SK-N-SH treated with all-trans-retinoic acid at 6 μM for 48 hours (cell line): ENCODE data around the gene LAPTM5.

ENCODE experiments used
- ATAC-seq: fragments of 200-7000 bp; cut with Tn5 transposase; 3 replicates; pipeline ENCODE4 v1.9.1; 2020; ENCODE audit warnings: mild to moderate bottlenecking, moderate library complexity
- ARNTL ChIP-seq: fragments of 450-650 bp; formaldehyde crosslinking; IDR thresholded peaks from 2 replicates; pipeline ENCODE4 v1.5.0; 2020; ENCODE audit warnings: low read depth, mild to moderate bottlenecking, moderate library complexity, borderline replicate concordance
- BACH2 ChIP-seq: fragments of 250-450 bp; sonication (Bioruptor Pico); IDR thresholded peaks from 2 replicates; pipeline ENCODE4 v1.9.0; 2021; ENCODE audit warnings: mild to moderate bottlenecking, borderline replicate concordance
- CSDC2 ChIP-seq: fragments of 250-450 bp; sonication (Bioruptor Pico); IDR thresholded peaks from 2 replicates; pipeline ENCODE4 v1.5.0; 2020; ENCODE audit warnings: mild to moderate bottlenecking, moderate library complexity
- ESRRG ChIP-seq: fragments of 250-450 bp; sonication (Bioruptor Pico); IDR thresholded peaks from 2 replicates; pipeline ENCODE4 v1.6.1; 2021; ENCODE audit warnings: mild to moderate bottlenecking
- GLIS3 ChIP-seq: fragments of 250-450 bp; sonication (Bioruptor Pico); IDR thresholded peaks from 2 replicates; pipeline ENCODE4 v1.5.0; 2020; ENCODE audit warnings: mild to moderate bottlenecking, moderate library complexity
- ISL1 ChIP-seq: fragments of 250-450 bp; sonication (Bioruptor Pico); IDR thresholded peaks from 2 replicates; pipeline ENCODE4 v2.1.2; 2022; ENCODE audit warnings: mild to moderate bottlenecking, moderate library complexity
- OSR1 ChIP-seq: fragments of 250-450 bp; sonication (Bioruptor Pico); IDR thresholded peaks from 2 replicates; pipeline ENCODE4 v1.8.0; 2022; ENCODE audit warnings: moderate library complexity, mild to moderate bottlenecking, inconsistent platforms
- PPARA ChIP-seq: fragments of 250-450 bp; sonication (Bioruptor Pico); IDR thresholded peaks from 2 replicates; pipeline ENCODE4 v1.5.0; 2020; ENCODE audit warnings: mild to moderate bottlenecking, borderline replicate concordance
- RARB ChIP-seq: fragments of 250-450 bp; sonication (Bioruptor Pico); IDR thresholded peaks from 2 replicates; pipeline ENCODE4 v1.8.0; 2021; ENCODE audit warnings: mild to moderate bottlenecking, moderate library complexity
- SNAI2 ChIP-seq: fragments of 250-450 bp; sonication (Bioruptor Pico); IDR thresholded peaks from 2 replicates; pipeline ENCODE4 v1.5.0; 2020; ENCODE audit warnings: mild to moderate bottlenecking, moderate library complexity
- TCF4 ChIP-seq: fragments of 250-450 bp; sonication (Bioruptor Pico); IDR thresholded peaks from 2 replicates; pipeline ENCODE4 v1.8.0; 2021; ENCODE audit warnings: mild to moderate bottlenecking, moderate library complexity, borderline replicate concordance
- TOX ChIP-seq: fragments of 250-450 bp; sonication (Bioruptor Pico); IDR thresholded peaks from 2 replicates; pipeline ENCODE4 v1.8.0; 2021; ENCODE audit warnings: mild to moderate bottlenecking, moderate library complexity, borderline replicate concordance
- ZC3H10 ChIP-seq: fragments of 250-450 bp; sonication (Bioruptor Pico); IDR thresholded peaks from 2 replicates; pipeline ENCODE4 v1.5.1; 2021; ENCODE audit warnings: mild to moderate bottlenecking, moderate library complexity
- ZFP3 ChIP-seq: fragments of 250-450 bp; sonication (Bioruptor Pico); IDR thresholded peaks from 2 replicates; pipeline ENCODE4 v1.5.0; 2020; ENCODE audit warnings: mild to moderate bottlenecking, moderate library complexity
- ZFP30 ChIP-seq: fragments of 450-650 bp; formaldehyde crosslinking; IDR thresholded peaks from 2 replicates; pipeline ENCODE4 v1.5.0; 2022; ENCODE audit warnings: mild to moderate bottlenecking, moderate library complexity
- ZNF565 ChIP-seq: fragments of 450-650 bp; formaldehyde crosslinking; conservative IDR thresholded peaks from 2 replicates; pipeline ENCODE4 v1.5.0; 2020; ENCODE audit warnings: low read depth, mild to moderate bottlenecking, moderate library complexity
- ZNF70 ChIP-seq: fragments of 450-650 bp; formaldehyde crosslinking; IDR thresholded peaks from 2 replicates; pipeline ENCODE4 v1.5.0; 2020; ENCODE audit warnings: mild to moderate bottlenecking, moderate library complexity
- ZNF8 ChIP-seq: fragments of 450-650 bp; formaldehyde crosslinking; IDR thresholded peaks from 2 replicates; pipeline ENCODE4 v1.5.0; 2020; ENCODE audit warnings: mild to moderate bottlenecking, moderate library complexity
- TF ChIP-seq, protein P1 (sequence below): fragments of 250-450 bp; sonication (Bioruptor Pico); IDR thresholded peaks from 2 replicates; pipeline ENCODE4 v1.8.0; 2020; ENCODE audit warnings: mild to moderate bottlenecking, moderate library complexity, borderline replicate concordance
- TF ChIP-seq, protein P2 (sequence below): fragments of 250-450 bp; sonication (Bioruptor Pico); IDR thresholded peaks from 2 replicates; pipeline ENCODE4 v1.5.1; 2020; ENCODE audit warnings: low read depth, mild to moderate bottlenecking, moderate library complexity
- TF ChIP-seq, protein P3 (sequence below): fragments of 250-450 bp; sonication (Bioruptor Pico); IDR thresholded peaks from 2 replicates; pipeline ENCODE4 v1.8.0; 2021; ENCODE audit warnings: low read depth, mild to moderate bottlenecking, moderate library complexity, borderline replicate concordance
- TF ChIP-seq, protein P4 (sequence below): fragments of 250-450 bp; sonication (Bioruptor Pico); IDR thresholded peaks from 2 replicates; pipeline ENCODE4 v1.5.1; 2021; ENCODE audit warnings: mild to moderate bottlenecking, moderate library complexity
- TF ChIP-seq, protein P5 (sequence below): fragments of 250-450 bp; sonication (Bioruptor Pico); IDR thresholded peaks from 2 replicates; pipeline ENCODE4 v1.5.0; 2020; ENCODE audit warnings: mild to moderate bottlenecking, moderate library complexity

LAPTM5 gene

DNA sequence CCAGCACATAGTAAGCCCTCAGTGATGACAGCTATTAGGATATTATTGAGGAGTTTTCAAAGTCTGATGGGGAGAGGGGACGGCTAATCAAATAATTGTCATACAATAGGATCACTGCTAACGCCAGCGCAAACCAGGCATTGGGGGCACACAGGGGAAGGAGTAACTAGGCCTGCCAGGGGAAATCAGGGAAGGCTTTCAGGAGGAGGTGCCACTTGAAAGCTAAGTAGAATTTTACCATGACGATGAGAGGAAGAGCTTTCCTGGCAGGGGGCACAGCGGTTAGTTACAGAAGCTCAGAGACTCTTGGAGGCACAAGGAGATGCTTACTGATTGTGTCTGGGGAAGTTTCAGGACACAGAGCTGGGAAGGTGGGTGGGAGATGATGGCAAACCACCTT lies 47.2 kb upstream of the LAPTM5 start:
- TF ChIP-seq, protein P1, sequence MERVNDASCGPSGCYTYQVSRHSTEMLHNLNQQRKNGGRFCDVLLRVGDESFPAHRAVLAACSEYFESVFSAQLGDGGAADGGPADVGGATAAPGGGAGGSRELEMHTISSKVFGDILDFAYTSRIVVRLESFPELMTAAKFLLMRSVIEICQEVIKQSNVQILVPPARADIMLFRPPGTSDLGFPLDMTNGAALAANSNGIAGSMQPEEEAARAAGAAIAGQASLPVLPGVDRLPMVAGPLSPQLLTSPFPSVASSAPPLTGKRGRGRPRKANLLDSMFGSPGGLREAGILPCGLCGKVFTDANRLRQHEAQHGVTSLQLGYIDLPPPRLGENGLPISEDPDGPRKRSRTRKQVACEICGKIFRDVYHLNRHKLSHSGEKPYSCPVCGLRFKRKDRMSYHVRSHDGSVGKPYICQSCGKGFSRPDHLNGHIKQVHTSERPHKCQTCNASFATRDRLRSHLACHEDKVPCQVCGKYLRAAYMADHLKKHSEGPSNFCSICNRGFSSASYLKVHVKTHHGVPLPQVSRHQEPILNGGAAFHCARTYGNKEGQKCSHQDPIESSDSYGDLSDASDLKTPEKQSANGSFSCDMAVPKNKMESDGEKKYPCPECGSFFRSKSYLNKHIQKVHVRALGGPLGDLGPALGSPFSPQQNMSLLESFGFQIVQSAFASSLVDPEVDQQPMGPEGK (CRISPR knock-in tag), result no peak
- TF ChIP-seq ZNF8 (CRISPR knock-in tag), result no peak
- no peak for TF ChIP-seq ZNF70 (CRISPR knock-in tag)
- TF ChIP-seq, protein P2, sequence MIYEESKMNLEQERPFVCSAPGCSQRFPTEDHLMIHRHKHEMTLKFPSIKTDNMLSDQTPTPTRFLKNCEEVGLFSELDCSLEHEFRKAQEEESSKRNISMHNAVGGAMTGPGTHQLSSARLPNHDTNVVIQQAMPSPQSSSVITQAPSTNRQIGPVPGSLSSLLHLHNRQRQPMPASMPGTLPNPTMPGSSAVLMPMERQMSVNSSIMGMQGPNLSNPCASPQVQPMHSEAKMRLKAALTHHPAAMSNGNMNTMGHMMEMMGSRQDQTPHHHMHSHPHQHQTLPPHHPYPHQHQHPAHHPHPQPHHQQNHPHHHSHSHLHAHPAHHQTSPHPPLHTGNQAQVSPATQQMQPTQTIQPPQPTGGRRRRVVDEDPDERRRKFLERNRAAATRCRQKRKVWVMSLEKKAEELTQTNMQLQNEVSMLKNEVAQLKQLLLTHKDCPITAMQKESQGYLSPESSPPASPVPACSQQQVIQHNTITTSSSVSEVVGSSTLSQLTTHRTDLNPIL (CRISPR knock-in tag), result no peak
- no peak for TF ChIP-seq ARNTL (CRISPR knock-in tag)
- no peak for TF ChIP-seq RARB (CRISPR knock-in tag)
- no peak for TF ChIP-seq OSR1 (CRISPR knock-in tag)
- no peak for TF ChIP-seq ZNF565 (CRISPR knock-in tag)
- TF ChIP-seq CSDC2 (CRISPR knock-in tag), result no peak
- no peak for TF ChIP-seq GLIS3 (CRISPR knock-in tag)
- TF ChIP-seq PPARA (CRISPR knock-in tag), result no peak
- no peak for TF ChIP-seq TOX (CRISPR knock-in tag)
- TF ChIP-seq, protein P3, sequence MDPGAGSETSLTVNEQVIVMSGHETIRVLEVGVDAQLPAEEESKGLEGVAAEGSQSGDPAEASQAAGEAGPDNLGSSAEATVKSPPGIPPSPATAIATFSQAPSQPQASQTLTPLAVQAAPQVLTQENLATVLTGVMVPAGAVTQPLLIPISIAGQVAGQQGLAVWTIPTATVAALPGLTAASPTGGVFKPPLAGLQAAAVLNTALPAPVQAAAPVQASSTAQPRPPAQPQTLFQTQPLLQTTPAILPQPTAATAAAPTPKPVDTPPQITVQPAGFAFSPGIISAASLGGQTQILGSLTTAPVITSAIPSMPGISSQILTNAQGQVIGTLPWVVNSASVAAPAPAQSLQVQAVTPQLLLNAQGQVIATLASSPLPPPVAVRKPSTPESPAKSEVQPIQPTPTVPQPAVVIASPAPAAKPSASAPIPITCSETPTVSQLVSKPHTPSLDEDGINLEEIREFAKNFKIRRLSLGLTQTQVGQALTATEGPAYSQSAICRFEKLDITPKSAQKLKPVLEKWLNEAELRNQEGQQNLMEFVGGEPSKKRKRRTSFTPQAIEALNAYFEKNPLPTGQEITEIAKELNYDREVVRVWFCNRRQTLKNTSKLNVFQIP (CRISPR knock-in tag), result no peak
- no peak for TF ChIP-seq ZFP3 (CRISPR knock-in tag)
- no peak for TF ChIP-seq BACH2 (CRISPR knock-in tag)
- no peak for TF ChIP-seq TCF4 (CRISPR knock-in tag)
- TF ChIP-seq, protein P4, sequence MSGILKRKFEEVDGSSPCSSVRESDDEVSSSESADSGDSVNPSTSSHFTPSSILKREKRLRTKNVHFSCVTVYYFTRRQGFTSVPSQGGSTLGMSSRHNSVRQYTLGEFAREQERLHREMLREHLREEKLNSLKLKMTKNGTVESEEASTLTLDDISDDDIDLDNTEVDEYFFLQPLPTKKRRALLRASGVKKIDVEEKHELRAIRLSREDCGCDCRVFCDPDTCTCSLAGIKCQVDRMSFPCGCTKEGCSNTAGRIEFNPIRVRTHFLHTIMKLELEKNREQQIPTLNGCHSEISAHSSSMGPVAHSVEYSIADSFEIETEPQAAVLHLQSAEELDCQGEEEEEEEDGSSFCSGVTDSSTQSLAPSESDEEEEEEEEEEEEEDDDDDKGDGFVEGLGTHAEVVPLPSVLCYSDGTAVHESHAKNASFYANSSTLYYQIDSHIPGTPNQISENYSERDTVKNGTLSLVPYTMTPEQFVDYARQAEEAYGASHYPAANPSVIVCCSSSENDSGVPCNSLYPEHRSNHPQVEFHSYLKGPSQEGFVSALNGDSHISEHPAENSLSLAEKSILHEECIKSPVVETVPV (CRISPR knock-in tag), result no peak
- ATAC-seq, result no peak

DNA sequence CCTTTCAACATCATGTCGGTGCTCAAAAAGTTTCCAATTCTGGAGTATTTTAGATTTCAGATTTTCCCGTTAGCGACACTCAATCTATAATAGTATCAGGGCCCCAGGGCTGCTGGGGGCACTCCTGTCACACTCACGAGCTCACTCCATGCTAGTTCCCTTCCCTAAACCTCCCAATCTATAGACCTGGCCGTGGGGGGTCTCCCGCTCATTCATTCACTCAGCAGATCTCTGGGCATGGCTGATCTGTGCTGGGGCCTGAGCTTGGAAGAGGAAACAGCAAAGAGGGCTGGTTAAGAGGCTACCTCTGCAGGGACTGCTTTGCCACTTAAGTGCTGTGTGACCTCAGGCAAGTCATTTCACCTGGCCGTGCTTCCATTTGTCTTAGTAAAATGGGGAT lies 46.8 kb upstream of the LAPTM5 start:
- ATAC-seq, result no peak
- TF ChIP-seq ZC3H10 (CRISPR knock-in tag), result no peak
- TF ChIP-seq ESRRG, result no peak
- TF ChIP-seq, protein P1 (CRISPR knock-in tag), result no peak
- no peak for TF ChIP-seq ISL1 (CRISPR knock-in tag)

DNA sequence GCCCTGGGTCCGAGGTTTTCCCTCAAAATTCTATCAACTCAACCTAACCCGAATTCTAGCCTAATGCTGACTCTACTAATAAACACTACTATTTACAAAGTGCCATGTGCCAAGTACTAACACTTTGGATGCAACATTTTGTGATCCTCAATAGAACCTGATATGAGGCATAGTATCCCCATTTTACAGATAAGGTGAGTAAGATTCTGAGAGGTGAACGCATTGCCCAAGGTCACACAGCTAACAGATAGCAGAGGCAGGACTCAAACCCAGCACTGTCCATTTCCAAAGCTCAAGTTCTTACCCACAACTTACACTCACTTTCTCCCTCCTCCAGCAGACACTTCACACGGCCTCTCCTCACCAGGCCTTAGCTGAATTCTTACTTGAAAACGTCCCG lies 46.0 kb upstream of the LAPTM5 start:
- TF ChIP-seq ZFP30 (CRISPR knock-in tag) (no peak), ARNTL (CRISPR knock-in tag) (no peak), TOX (CRISPR knock-in tag) (no peak), ZFP3 (CRISPR knock-in tag) (no peak), ISL1 (CRISPR knock-in tag) (no peak), ZNF8 (CRISPR knock-in tag) (no peak), CSDC2 (CRISPR knock-in tag) (no peak), SNAI2 (CRISPR knock-in tag) (no peak), BACH2 (CRISPR knock-in tag) (no peak), GLIS3 (CRISPR knock-in tag) (no peak), ZNF70 (CRISPR knock-in tag) (no peak), ZC3H10 (CRISPR knock-in tag) (no peak), TCF4 (CRISPR knock-in tag) (no peak)
- TF ChIP-seq, protein P4 (CRISPR knock-in tag), result no peak
- TF ChIP-seq, protein P2 (CRISPR knock-in tag), result no peak
- TF ChIP-seq, protein P5, sequence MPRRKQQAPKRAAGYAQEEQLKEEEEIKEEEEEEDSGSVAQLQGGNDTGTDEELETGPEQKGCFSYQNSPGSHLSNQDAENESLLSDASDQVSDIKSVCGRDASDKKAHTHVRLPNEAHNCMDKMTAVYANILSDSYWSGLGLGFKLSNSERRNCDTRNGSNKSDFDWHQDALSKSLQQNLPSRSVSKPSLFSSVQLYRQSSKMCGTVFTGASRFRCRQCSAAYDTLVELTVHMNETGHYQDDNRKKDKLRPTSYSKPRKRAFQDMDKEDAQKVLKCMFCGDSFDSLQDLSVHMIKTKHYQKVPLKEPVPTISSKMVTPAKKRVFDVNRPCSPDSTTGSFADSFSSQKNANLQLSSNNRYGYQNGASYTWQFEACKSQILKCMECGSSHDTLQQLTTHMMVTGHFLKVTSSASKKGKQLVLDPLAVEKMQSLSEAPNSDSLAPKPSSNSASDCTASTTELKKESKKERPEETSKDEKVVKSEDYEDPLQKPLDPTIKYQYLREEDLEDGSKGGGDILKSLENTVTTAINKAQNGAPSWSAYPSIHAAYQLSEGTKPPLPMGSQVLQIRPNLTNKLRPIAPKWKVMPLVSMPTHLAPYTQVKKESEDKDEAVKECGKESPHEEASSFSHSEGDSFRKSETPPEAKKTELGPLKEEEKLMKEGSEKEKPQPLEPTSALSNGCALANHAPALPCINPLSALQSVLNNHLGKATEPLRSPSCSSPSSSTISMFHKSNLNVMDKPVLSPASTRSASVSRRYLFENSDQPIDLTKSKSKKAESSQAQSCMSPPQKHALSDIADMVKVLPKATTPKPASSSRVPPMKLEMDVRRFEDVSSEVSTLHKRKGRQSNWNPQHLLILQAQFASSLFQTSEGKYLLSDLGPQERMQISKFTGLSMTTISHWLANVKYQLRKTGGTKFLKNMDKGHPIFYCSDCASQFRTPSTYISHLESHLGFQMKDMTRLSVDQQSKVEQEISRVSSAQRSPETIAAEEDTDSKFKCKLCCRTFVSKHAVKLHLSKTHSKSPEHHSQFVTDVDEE (CRISPR knock-in tag), result no peak
- ATAC-seq, result no peak
